Thyroid gland (tissue), 4 donors: ENCODE data around the gene C17orf107. TPM values are rescaled to one million over a fixed set of nuclear protein-coding genes. Genes with fewer than 3 reads are reported as not detected.

ENCODE experiments used
- DNase-seq, 2 donors: peaks; one replicate each; pipeline ENCODE4 v3.0.0-alpha.2; 2019
- H3K27ac ChIP-seq, 3 donors: fragments of 200-600 bp; sonication (generic); 1 replicate in 2 of 3; 2 replicates in 1 of 3; pipeline ENCODE4 v1.5.1; 2016 to 2019; ENCODE audit warnings: mild to moderate bottlenecking in 1 of 3, moderate library complexity in 1 of 3
- H3K27me3 ChIP-seq: fragments of 200-600 bp; sonication (generic); one replicate; pipeline ENCODE4 v1.5.1; 2019
- H3K36me3 ChIP-seq, 2 donors: fragments of 200-600 bp; sonication (generic); one replicate each; pipeline ENCODE4 v1.5.1; 2016 to 2019
- H3K4me1 ChIP-seq, 2 donors: fragments of 200-600 bp; sonication (generic); one replicate each; pipeline ENCODE4 v1.5.1; 2017 to 2019
- H3K4me3 ChIP-seq, 3 donors: fragments of 200-600 bp; sonication (generic); replicated peaks in 1 of 3; 1 replicate in 2 of 3; 2 replicates in 1 of 3; pipeline ENCODE4 v1.5.1; 2016; ENCODE audit warnings: mild to moderate bottlenecking in 1 of 3
- H3K9me3 ChIP-seq: fragments of 200-600 bp; sonication (generic); one replicate; pipeline ENCODE4 v1.5.1; 2017
- CTCF ChIP-seq, 6 experiments: fragments of 200-600 bp in 3 of 6; fragments of 450-650 bp in 3 of 6; sonication (generic) in 3 of 6; IDR thresholded peaks; one replicate each; pipeline ENCODE4 v1.5.1; 2016 to 2019; ENCODE audit warnings: antibody characterized with exemption in 6 of 6, mild to moderate bottlenecking in 2 of 6, inconsistent platforms in 1 of 6, moderate library complexity in 1 of 6
- POLR2A ChIP-seq, 2 donors: fragments of 450-650 bp; IDR thresholded peaks; one replicate each; pipeline ENCODE4 v1.6.1; 2017; ENCODE audit warnings: antibody characterized with exemption in 2 of 2, mild to moderate bottlenecking in 2 of 2, moderate library complexity in 1 of 2
- WGBS, 2 donors: methylation state at CpG; one replicate each; pipeline ENCODE4 v1.1.5; 2017; 5-methylcytosine and 5-hydroxymethylcytosine counted together
- intact Hi-C: fragments of 100-400 bp; cut with DNase I; formaldehyde crosslinking; loops from one replicate; pipeline ENCODE4 v1.15.1; 2023
- total RNA-seq, 4 donors: library from RNA; depleted of rRNA; stranded (reverse); fragments of >200 nt; gene quantifications; one replicate each; pipeline ENCODE4 v1.2.3, GENCODE V29; 2016

The C17orf107 gene
- total RNA-seq, 4 donors from 2014 or later, result 0.33 to 1.9 (median 1.3) TPM

- peaks cover 7% of the 10 kb centered on the region in 2 donors for H3K36me3 ChIP-seq
- no peak for TF ChIP-seq POLR2A (IDR thresholded peaks at IDR 0.05)
- TF ChIP-seq CTCF (IDR thresholded peaks at IDR 0.05), result no peak
- no peak for DNase-seq
- peaks cover 16 to 34% of the 10 kb centered on the region in 2 donors for H3K4me1 ChIP-seq
- H3K27ac ChIP-seq, result no peak overlapping the region
- 58 to 67% methylated on average over 3 of the region's 3 CpGs for WGBS, 2 donors
- intact Hi-C loops, result no loop called here
- no peak overlapping the region for H3K4me3 ChIP-seq
- H3K9me3 ChIP-seq, result no peaks in the 10 kb centered on the region
- H3K27me3 ChIP-seq, result no peaks in the 10 kb centered on the region
Measured at GRCh38 chr17:4944163-4944553, 44.8 kb downstream of the C17orf107 start.

- H3K4me1 ChIP-seq, result peaks cover 14 to 32% of the 10 kb centered on the region in 2 donors
- H3K27ac ChIP-seq, result peak overlapping the region in 1 of 3 donors; percentile 45
- no peaks in the 10 kb centered on the region for H3K9me3 ChIP-seq
- 67 to 69% methylated on average over 6 to 8 of the region's 8 CpGs for WGBS, 2 donors
- H3K27me3 ChIP-seq, result no peaks in the 10 kb centered on the region
- intact Hi-C loops, result no loop called here
- no peak for DNase-seq
- TF ChIP-seq CTCF (IDR thresholded peaks at IDR 0.05), result no peak
- no peak for TF ChIP-seq POLR2A (IDR thresholded peaks at IDR 0.05)
- no peak overlapping the region for H3K4me3 ChIP-seq
- peaks cover 7% of the 10 kb centered on the region in 2 donors for H3K36me3 ChIP-seq
Measured at GRCh38 chr17:4944554-4945175, 45.3 kb downstream of the C17orf107 start.

- H3K9me3 ChIP-seq, result no peaks in the 10 kb centered on the region
- TF ChIP-seq POLR2A (IDR thresholded peaks at IDR 0.05) (no peak), CTCF (IDR thresholded peaks at IDR 0.05) (no peak)
- intact Hi-C loops, result no loop called here
- peak overlapping the region in 1 of 3 donors; percentile 45 for H3K27ac ChIP-seq
- H3K27me3 ChIP-seq, result no peaks in the 10 kb centered on the region
- peaks cover 7% of the 10 kb centered on the region in 2 donors for H3K36me3 ChIP-seq
- peaks cover 18 to 36% of the 10 kb centered on the region in 2 donors for H3K4me1 ChIP-seq
- no peak overlapping the region for H3K4me3 ChIP-seq
- 62 to 65% methylated on average over 7 of the region's 7 CpGs for WGBS, 2 donors
- peak; percentile 31 to 37 for DNase-seq
Measured at GRCh38 chr17:4945176-4945943, 46.0 kb downstream of the C17orf107 start.

GRCh38 chr17:4945944-4946280 lies 46.6 kb downstream of the C17orf107 start:
- intact Hi-C loops, result no loop called here
- Histone ChIP-seq H3K27ac (no peak overlapping the region), H3K4me1 (peaks cover 17 to 40% of the 10 kb centered on the region in 2 donors)

More at GRCh38 chr17:4945944-4946280, 46.6 kb downstream of the C17orf107 start:
- no peak for DNase-seq
- no peaks in the 10 kb centered on the region for H3K27me3 ChIP-seq
- no peaks in the 10 kb centered on the region for H3K9me3 ChIP-seq
- H3K4me3 ChIP-seq, result no peak overlapping the region
- 53 to 61% methylated on average over 4 of the region's 4 CpGs for WGBS, 2 donors
- peaks cover 7% of the 10 kb centered on the region in 2 donors for H3K36me3 ChIP-seq
- TF ChIP-seq CTCF (IDR thresholded peaks at IDR 0.05) (no peak), POLR2A (IDR thresholded peaks at IDR 0.05) (no peak)
